Epithelial cell of esophagus (primary cell): ENCODE data around the gene ACOT13.
A peak's percentile ranks its signal among the peaks of the same experiment; 100 is the strongest.

Experiments
- DNase-seq: peaks from one replicate; pipeline ENCODE4 v3.0.0; 2010; ENCODE audit warnings: low read depth
- H3K4me3 ChIP-seq: 2 replicates; pipeline ENCODE4 v1.5.1; 2011; ENCODE audit warnings: mild to moderate bottlenecking, low read length, control low read depth
- CTCF ChIP-seq: IDR thresholded peaks from 2 replicates; pipeline ENCODE4 v1.5.1; 2011; ENCODE audit warnings: low read depth, mild to moderate bottlenecking, low read length, control low read depth, inconsistent platforms; ENCODE audit not compliant: insufficient read depth; ENCODE audit errors: missing control alignments

Gene ACOT13

GRCh38 chr6:24648276-24648675, 18.6 kb upstream of the ACOT13 start:
- no peak overlapping the region for H3K4me3 ChIP-seq
- TF ChIP-seq CTCF: no peak
- no peak for DNase-seq

- no peak overlapping the region for H3K4me3 ChIP-seq
- no peak for DNase-seq
- no peak for TF ChIP-seq CTCF
These were observed 17.2 kb upstream of the ACOT13 start for GRCh38 chr6:24649691-24650090.

GRCh38 chr6:24650365-24650764, 16.5 kb upstream of the ACOT13 start:
- H3K4me3 ChIP-seq: no peak overlapping the region
- TF ChIP-seq CTCF: no peak
- no peak for DNase-seq

- DNase-seq: no peak
- H3K4me3 ChIP-seq: no peak overlapping the region
These were observed 11.7 kb upstream of the ACOT13 start for GRCh38 chr6:24655215-24655614.

GRCh38 chr6:24658573-24659560, 8.0 kb upstream of the ACOT13 start:
- peak; percentile 93 for DNase-seq
- TF ChIP-seq CTCF: no peak
- H3K4me3 ChIP-seq: no peak overlapping the region

More at GRCh38 chr6:24655215-24655614, 11.7 kb upstream of the ACOT13 start:
- no peak for TF ChIP-seq CTCF

- no peak overlapping the region for H3K4me3 ChIP-seq
- DNase-seq: peak; percentile 43
These were observed 7.3 kb upstream of the ACOT13 start for GRCh38 chr6:24659561-24659960.

More at GRCh38 chr6:24659561-24659960, 7.3 kb upstream of the ACOT13 start:
- no peak for TF ChIP-seq CTCF
